ENCODE results near the gene CDC6.

- TF ChIP-seq CTCF (IDR thresholded peaks at IDR 0.05) (no peak), EP300 (IDR thresholded peaks at IDR 0.05) (no peak)
Measured at GRCh38 chr17:40352237-40352778, 64.6 kb downstream of the CDC6 start.
